ENCODE measurements around the gene CASP12.
"Not testable (repeated sequence)": the region's sequence is repeated elsewhere in the genome, so short reads cannot be mapped to it uniquely, and the experiment has no call there.

The CASP12 gene

DNA sequence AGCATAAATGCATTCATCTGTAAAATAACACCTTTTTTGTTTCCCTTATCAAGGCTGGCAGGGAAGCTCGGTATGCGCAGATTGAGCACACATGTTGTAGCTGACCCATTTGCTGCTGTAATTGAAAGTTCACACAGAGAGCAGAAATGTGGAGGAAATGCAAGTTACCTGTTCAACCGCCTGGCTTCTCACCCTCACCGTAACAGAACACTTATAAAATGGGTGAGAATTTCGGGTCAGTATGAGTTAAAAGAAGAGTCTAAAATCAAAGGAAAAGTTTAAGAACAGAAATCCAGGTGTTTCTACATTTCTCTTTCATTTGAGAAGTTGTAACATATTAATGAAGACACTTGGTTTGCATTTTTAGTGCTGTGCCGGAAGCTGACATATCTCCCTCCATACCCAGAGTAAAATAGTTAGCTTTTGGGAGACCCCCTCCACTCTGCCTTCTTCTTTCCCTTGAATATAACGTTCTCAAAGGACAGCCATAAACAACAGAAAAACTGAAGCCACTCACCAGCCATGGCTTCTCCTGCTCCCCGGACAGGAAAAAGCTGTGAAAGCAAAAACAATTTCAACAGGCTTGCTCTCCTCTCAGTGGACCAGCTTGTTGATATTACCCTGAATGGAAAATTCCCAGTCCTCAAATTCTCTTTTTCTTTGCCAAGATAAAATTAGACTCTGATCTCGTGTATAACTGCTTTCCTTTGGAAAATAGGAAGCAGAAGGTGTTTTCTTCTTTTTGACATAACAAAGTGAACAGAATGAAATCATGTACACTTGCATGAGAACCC is at the start of gene CASP12:
Gene CASP12, minus strand, starts transcription at position 570 of the 794 bp plus-strand sequence.
- H3K27ac ChIP-seq: no peak within 1 kb of the TSS
- no peaks in the 10 kb centered on the region for H3K9me3 ChIP-seq
- H3K4me3 ChIP-seq (ENCODE audit: low read depth in 1 of 2, low read length in 1 of 2): no peak within 1 kb of the TSS
- TF ChIP-seq, protein P1, sequence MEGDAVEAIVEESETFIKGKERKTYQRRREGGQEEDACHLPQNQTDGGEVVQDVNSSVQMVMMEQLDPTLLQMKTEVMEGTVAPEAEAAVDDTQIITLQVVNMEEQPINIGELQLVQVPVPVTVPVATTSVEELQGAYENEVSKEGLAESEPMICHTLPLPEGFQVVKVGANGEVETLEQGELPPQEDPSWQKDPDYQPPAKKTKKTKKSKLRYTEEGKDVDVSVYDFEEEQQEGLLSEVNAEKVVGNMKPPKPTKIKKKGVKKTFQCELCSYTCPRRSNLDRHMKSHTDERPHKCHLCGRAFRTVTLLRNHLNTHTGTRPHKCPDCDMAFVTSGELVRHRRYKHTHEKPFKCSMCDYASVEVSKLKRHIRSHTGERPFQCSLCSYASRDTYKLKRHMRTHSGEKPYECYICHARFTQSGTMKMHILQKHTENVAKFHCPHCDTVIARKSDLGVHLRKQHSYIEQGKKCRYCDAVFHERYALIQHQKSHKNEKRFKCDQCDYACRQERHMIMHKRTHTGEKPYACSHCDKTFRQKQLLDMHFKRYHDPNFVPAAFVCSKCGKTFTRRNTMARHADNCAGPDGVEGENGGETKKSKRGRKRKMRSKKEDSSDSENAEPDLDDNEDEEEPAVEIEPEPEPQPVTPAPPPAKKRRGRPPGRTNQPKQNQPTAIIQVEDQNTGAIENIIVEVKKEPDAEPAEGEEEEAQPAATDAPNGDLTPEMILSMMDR (IDR thresholded peaks at IDR 0.05): no peak
- no peaks in the 10 kb centered on the region for H3K36me3 ChIP-seq
- H3K27me3 ChIP-seq: no peaks in the 10 kb centered on the region
- no peaks in the 10 kb centered on the region for H3K4me1 ChIP-seq (ENCODE audit: control insufficient read depth in 1 of 2, insufficient read depth in 1 of 2, low read depth in 1 of 2, low read length in 1 of 2)

DNA sequence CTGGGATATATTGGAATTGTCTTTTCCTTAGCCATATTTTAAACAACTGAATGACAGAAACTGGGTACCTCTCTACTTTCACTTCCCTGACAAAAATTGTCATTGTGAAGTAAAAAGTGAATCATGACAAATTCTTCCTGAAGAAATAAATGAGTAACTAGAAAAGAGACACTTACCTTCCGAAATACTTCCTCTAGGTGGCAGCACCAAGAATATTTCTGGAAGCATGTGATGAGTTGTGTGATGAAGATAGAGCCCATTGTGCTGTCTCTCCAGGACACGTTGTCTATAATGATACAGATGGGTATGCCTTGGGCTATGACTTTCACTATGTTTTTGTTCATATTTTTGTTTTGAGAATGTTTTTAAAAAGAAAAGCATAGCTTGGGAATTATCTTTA is 48.6 kb upstream of the CASP12 start:
- no peaks in the 10 kb centered on the region for H3K9me3 ChIP-seq
- no peaks in the 10 kb centered on the region for H3K4me1 ChIP-seq (ENCODE audit: control insufficient read depth in 1 of 2, insufficient read depth in 1 of 2, low read depth in 1 of 2, low read length in 1 of 2)
- H3K27me3 ChIP-seq: no peaks in the 10 kb centered on the region
- TF ChIP-seq, protein P1 (IDR thresholded peaks at IDR 0.05): peak; percentile 55
- peak overlapping the region; percentile 1 for H3K27ac ChIP-seq
- H3K4me3 ChIP-seq (ENCODE audit: low read depth in 1 of 2, low read length in 1 of 2): no peak overlapping the region
- peaks cover 100% of the 10 kb centered on the region for H3K36me3 ChIP-seq

DNA sequence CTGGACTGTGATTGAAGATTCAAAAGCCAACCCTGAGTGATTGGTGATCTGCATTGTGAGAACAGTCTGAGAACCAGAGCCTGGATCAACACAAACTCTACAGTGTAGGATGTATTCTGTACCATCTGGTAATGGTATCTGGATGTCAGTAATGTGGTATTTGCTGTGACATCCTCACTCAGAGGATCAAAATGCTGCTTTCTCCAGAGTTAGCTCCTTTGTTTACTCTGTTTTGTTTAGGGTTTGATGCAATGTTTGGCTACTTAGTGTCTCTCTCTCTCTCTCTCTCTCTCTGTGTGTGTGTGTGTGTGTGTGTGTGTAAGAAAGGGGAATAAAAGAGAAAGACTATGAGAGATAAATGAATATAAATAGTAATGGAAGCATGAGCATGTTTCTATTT is 45.8 kb upstream of the CASP12 start:
- H3K9me3 ChIP-seq: no peaks in the 10 kb centered on the region
- H3K4me3 ChIP-seq (ENCODE audit: low read depth in 1 of 2, low read length in 1 of 2): no peak overlapping the region
- peaks cover 79% of the 10 kb centered on the region for H3K36me3 ChIP-seq

GRCh38 chr11:104943561-104943960 is 45.3 kb upstream of the CASP12 start:
- Histone ChIP-seq H3K27me3 (no peaks in the 10 kb centered on the region), H3K4me3 (ENCODE audit: low read depth in 1 of 2, low read length in 1 of 2) (no peak overlapping the region), H3K9me3 (no peaks in the 10 kb centered on the region), H3K4me1 (ENCODE audit: control insufficient read depth in 1 of 2, insufficient read depth in 1 of 2, low read depth in 1 of 2, low read length in 1 of 2) (no peaks in the 10 kb centered on the region), H3K36me3 (peaks cover 73% of the 10 kb centered on the region), H3K27ac (no peak overlapping the region)
- TF ChIP-seq, protein P1 (IDR thresholded peaks at IDR 0.05): no peak

More for the DNA sequence above, 45.8 kb upstream of the CASP12 start:
- no peaks in the 10 kb centered on the region for H3K27me3 ChIP-seq
- TF ChIP-seq, protein P1 (IDR thresholded peaks at IDR 0.05): no peak
- H3K27ac ChIP-seq: no peak overlapping the region
- no peaks in the 10 kb centered on the region for H3K4me1 ChIP-seq (ENCODE audit: control insufficient read depth in 1 of 2, insufficient read depth in 1 of 2, low read depth in 1 of 2, low read length in 1 of 2)

- Histone ChIP-seq H3K4me3 (ENCODE audit: low read depth in 1 of 2, low read length in 1 of 2) (no peak overlapping the region), H3K36me3 (no peaks in the 10 kb centered on the region), H3K4me1 (ENCODE audit: control insufficient read depth in 1 of 2, insufficient read depth in 1 of 2, low read depth in 1 of 2, low read length in 1 of 2) (no peaks in the 10 kb centered on the region), H3K27ac (no peak overlapping the region), H3K27me3 (no peaks in the 10 kb centered on the region), H3K9me3 (no peaks in the 10 kb centered on the region)
- TF ChIP-seq, protein P1 (IDR thresholded peaks at IDR 0.05): no peak
Measured at GRCh38 chr11:104934594-104934993, 36.3 kb upstream of the CASP12 start.

DNA sequence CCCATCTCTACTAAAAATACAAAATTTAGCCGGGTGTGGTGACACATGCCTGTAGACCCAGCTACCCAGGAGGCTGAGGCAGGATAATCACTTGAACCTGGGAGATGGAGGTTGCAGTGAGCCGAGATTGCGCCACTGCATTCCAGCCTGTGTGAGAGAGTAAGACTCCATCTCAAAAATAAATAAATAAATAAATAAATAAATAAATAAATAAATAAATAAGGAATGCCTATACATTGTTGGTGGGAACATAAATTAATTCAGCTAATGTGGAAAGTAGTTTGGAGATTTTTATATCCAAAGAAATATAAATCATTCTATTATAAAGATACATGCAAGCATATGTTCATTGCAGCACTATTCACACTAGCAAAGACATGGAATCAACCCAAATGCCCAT is 35.8 kb upstream of the CASP12 start:
- H3K9me3 ChIP-seq; H3K4me3 ChIP-seq (ENCODE audit: low read depth in 1 of 2, low read length in 1 of 2); H3K4me1 ChIP-seq (ENCODE audit: control insufficient read depth in 1 of 2, insufficient read depth in 1 of 2, low read depth in 1 of 2, low read length in 1 of 2); H3K27ac ChIP-seq; H3K36me3 ChIP-seq; H3K27me3 ChIP-seq: not testable (repeated sequence)
